Activated gamma-delta T cell (primary cell): Measurements from ENCODE around the gene PUS1.

Source experiments
- DNase-seq: peaks from one replicate; lab custom pipeline; 2025; lab: John Stamatoyannopoulos, UW

The PUS1 gene

DNA sequence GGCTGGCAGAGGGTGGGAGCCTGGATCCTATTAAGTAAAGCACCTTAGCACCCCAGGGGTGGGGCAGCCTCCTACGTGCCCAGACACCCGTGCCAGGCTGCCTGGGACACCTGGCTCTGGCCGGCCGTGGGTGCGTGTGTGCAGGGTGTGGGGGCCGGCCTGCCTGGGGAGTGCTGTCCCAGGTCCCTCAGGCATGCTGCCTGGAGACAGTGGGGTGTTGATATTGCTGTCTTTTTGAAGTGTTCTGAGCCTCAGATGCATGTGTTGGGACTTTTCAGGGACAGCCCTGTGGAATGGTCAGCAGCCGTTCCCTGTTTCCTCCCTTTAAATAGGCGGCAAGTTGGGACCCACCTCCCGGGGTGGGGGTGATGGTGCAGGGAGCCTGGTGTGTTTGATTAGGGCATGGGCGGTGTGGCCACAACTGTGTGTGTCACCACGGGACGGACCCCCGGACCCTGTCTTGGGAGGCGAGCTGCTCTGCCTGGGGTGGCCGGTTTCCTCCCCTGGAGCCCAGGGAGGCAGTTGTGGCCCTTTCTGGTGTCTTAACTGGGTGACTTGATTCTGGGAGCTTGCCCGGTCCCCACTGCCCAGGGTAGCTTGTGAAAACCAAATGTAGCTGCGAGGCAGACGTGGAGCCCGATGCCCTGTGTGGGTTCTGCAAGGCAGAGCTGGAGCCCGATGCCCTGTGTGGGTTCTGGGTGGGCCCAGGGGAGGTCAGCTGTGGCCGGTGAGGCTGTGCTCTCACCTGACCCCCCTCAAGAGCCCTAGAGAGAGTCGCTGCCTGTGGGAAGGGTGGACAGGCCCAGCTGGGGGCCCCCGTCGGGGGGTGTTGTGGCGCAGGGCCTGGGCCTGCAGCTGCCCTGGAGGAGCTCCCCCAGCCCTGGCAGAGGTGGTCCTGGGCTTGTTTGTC, 26.5 kb upstream of the PUS1 start:
- DNase-seq, result no peak

DNA sequence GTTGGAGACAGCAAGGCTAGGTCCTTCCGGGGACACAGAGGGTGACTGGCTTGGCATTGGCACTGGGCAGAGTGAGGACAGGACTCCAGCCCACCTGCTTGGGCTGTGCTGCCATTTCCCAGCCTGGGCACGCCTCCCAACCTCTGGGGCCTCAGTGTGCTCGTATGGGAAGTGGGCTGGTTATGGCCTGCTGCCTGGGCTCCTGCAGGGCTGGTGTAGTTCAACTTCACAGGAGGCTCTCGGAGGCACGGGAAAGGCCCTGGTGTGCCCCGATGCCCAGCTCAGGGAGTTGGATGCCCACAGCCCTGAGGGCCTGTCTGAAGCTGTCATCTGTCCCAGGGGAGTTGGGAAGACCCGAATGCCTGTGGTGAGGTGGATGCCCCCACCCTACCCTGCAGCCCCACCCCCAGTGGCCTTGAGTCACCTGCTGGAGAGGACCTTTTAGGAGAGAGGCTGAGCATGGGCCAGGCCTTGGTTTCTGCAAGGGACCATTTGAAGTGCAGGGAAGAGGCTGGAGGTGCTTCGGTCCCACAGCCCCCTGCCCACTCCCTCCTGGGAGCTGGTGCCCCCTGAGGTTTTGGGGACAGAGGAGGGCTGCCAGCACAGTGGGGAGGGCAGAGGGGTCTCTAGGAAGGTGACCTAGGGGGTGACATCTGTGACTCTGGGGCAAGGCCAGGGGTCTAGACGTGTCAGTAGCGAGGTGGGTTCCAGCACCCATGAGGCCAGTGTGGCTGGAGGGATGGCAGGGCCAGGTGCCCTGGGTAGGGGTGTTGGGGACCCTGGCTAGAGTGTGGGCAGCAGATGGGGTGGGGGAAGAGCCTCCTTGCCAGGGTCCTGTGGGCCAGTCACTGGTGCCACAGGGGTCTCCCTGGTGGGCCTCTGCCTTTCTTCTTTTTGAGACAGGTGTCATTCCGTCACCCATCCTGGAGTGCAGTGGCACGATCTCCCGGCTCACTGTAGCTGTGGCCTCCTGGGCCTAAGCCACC, 25.5 kb upstream of the PUS1 start:
- DNase-seq, result no peak

DNA sequence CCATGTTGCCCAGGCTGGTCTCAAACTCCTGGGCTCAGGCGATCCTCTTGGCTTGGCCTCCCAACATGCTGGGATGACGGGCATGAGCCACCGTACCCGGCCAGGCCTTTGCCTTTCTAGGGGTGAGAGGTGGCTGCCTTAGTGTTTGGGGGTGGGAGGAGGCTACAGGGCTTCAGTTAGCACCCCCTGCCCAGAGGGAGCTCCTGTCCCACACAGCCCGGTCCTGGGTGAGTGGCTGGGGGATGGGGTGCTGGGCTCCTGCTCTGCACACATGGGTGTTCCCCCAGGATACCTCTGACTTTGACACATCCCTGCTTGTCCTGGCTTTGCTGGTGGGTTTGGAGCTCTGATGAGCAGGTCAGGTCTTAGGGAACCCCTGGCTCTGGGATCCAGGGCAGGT, 24.7 kb upstream of the PUS1 start:
- DNase-seq, result no peak

DNA sequence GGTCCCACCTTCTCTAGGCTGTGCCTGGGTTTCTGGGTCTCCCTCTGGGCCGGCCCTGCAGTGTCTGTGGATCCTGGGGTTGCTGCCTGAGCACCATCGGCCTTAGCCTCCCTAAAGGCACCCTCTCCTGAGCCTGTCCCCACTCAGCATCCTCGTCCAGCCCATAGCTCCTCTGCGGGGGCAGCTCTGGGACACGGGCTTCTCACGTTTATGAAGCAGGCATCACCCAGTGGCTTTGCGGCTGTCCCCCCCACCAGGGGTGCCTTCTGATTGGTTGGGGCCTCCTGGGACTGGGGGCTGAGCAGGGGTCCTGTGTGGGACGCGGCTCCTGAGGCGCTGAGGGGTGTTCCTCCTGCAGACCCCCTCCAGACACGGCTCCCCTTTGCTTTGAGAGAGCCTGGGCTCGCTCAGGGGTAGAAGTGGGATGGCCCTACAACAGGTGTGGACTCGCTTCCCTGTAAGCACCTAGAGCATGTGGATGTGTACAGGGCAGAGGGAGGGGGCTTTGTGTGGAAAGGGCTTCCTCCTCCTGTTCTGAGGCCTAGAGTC, 23.9 kb upstream of the PUS1 start:
- DNase-seq, result no peak

DNA sequence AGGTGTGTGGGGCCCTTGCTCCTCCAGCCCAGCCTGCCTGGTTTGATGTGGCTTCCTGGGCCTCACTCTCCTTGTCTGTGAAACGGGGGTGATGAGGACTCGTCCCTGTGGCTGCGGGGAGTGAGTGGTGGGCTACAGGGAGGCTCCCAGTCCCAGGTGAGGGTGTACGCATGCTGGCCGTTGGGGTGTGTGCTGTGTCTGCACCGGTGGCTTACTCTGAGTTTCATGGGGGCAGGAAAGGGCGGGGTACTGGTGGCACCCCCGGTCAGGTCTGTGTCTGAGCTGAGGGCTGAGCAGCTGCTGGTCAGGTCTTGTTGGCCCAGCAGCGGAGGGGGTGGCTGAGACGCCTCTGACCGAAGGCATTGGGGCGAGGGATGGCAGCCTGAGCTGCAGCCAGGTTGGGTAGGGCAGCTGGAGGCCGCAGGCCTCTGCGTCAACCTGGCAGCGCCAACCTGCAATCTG, 23.4 kb upstream of the PUS1 start:
- DNase-seq, result no peak

DNA sequence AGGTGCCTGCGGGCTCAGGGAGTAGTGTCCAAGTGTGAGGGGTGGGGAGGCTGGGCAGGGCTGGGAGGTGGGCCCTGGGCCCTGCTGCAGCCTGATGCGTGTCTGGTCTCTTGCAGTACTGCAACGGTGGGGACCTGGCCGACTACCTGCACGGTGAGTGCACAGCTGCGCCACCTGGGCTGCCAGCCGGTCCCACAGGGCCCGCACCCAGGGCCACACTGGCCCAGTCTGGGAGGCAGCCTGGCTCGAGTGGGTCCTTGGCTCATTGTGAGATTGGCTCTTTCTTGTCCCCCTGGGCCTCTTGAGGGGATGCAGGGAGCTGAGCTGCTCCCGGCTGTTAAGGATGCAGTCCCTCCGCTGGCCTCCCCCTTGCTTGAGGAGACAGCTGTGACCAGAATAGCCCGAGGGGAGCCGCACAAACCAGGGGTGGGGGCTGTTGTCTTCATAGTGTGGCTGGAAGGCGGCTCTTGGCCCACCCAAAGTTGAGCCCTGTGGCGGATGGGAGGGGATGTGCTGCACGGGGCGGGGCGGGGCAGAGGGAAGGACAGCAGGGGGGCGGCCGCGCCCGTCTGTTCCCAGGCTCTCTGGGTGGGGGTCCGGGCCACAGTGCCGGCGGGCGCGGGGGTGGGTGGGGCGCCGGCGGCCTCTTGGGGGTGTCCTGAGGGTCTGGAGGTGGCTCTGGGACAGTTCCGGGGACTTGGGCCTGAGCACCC, 21.5 kb upstream of the PUS1 start:
- no peak for DNase-seq

DNA sequence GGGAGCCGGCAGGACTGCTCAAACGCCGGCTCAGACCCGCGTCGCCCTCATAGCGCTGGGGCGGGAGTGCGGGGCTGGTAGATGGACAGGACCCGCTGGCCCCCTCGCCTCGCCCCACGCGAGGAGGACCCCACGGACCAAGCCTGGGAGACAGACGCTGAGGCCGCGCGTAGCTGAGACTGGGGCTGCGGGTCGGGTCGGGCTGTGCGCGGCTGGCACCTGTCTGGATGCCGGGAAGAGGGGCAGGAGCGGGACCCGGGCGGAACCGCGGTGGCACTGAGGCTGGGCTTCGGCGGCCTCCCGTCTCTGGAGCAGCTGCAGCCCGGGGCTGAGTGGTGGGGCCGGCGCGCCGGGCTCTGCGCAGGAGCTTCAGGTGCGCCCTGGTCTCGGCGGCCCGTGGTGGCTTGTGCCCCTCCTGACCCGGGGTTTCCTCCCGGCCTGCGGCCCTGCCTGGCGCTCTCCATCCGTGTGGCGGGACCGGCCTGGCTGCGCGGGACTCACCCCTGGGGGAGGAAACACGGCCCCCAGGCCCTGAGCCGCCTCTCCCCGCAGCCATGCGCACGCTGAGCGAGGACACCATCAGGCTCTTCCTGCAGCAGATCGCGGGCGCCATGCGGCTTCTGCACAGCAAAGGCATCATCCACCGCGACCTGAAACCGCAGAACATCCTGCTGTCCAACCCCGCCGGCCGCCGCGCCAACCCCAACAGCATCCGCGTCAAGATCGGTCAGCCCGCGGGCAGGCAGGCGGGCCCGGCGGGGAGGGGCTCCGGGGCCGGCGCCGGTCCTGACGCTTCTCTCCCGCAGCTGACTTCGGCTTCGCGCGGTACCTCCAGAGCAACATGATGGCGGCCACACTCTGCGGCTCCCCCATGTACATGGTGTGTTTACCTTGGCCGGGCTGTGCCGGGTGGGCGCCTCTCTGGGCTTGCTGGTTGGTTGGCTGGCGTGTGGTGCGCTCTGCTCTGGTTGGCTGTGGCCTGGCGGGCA, 20.7 kb upstream of the PUS1 start:
- no peak for DNase-seq

DNA sequence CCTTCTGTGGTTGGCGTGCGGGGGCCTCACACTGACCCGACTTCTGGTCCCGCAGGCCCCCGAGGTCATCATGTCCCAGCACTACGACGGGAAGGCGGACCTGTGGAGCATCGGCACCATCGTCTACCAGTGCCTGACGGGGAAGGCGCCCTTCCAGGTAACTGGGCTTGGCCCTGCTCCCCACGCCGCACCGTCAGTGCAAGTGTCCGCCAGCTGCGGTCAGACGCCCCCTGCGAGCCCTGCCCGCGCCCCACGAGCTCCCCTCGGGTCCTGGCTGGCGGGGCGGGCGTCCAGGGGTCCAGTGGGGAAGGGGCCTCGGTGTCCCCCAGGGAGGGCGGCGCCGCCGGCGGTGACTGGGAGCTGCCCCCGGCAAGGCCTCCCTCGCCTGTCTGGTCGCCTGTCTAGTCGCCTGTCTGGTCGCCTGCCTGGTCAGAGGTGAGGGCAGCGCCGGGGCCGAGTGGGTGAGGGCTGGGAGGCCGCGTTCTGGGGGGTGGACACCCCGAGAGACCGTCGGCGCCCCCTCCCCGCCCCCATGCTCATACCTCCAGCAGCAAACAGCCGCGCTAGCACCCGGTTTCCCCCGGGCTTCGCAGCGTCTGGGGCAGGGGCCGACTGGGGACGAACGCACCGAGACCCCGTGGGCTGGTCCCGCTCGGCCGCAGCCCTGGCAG, 19.9 kb upstream of the PUS1 start:
- no peak for DNase-seq

DNA sequence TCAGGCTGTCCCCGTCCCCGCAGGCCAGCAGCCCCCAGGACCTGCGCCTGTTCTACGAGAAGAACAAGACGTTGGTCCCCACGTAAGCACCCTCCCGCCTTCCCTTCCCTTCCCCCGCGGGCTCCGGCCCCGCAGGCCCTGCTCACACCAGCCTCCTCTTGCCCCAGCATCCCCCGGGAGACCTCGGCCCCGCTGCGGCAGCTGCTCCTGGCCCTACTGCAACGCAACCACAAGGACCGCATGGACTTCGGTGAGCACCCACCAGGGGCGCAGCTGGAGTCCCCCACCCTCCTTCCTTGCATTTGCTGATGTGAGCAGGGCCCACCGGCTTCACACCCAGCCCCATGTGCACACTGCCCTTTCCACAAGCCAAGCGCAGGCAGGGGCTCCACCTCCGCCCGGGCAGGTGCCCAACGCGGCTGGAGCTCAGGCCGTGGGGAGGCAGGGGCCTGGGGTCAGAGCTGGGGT, 19.3 kb upstream of the PUS1 start:
- no peak for DNase-seq

DNA sequence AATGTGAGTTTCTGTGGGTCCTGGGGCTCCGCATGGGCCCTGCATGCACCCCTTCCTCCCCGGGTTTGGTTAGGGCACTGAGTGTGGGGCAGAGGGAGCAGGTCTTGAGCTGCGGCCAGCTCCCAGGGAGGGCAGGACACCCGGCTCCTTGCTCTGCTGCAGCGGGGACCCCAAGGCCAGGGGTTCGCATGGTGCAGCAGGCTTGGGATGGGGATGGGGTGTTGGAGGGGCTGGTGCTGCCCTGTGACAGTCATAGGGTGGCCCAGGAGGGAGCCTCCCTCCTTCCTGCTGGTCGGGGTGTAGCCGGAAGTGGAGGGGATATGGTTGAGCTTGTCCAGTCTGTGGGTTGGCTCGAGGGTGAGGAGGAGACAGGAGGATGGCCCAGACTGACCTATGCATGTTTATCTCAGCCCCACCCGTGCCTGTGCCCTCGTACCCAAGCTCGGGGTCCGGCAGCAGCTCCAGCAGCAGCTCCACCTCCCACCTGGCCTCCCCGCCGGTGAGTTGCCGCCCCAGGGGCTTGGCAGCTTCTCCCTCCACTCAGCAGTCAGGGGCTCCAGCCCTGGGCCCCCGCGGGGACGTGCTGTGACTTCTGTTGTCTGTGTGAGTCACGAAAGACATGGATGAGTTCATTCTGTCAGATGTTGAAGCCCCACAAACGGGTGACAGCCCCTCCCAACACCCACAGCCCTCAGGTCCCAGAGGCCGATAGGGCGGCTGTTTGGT, 18.6 kb upstream of the PUS1 start:
- no peak for DNase-seq

DNA sequence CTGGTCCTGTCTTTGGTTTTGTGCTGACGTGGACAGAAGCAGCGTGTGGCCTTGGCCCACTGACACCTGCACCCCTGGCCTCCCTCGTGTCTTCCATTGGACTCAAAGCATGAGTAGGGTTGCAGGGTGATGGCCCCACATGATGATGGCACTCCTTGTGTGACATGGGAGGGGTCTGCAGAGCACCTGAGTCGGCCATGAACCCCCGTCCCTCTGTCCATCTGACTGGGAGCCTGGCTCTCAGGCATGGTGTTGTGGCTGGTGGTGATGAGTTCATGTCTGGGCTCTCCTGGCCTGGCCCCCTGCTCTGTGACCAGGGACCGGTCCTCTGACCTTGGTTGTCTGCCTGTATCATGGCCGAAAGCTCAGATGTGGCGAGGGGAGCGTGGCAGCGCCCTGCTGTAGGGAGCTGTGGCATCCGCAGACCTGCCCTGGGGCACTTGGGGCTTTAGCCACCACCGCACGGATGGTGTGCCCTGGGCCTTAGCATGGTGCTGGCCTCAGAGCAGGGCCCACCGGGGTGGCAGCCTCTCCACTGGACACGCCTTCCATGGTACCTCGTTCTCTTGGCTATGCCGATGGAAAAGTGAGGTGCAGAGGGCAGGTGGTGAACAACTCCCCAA, 17.9 kb upstream of the PUS1 start:
- no peak for DNase-seq

DNA sequence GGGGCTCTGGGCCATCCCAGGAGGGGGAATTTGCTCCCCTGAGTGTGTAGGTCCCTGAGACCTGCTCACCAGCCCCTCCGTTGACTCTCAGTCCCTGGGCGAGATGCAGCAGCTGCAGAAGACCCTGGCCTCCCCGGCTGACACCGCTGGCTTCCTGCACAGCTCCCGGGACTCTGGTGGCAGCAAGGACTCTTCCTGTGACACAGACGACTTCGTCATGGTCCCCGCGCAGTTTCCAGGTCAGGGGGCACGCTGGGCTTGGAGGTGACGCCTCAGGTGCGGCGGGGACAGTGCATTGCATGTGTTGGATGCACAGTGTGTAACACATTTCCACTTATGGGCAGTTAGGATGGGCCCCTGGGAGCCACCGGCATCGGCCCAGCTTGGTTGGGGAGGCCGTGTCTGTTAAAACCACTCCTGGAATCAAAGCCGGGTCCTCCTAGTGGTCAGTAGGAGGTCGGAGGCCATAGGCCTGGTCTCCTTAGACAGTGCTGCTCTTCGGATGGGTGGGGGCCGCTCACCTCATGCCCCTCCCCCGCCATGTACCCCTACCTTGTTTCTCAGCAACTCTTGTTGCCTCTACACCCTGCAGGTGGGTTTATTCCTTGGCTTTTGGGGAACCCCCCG, 17.1 kb upstream of the PUS1 start:
- no peak for DNase-seq

DNA sequence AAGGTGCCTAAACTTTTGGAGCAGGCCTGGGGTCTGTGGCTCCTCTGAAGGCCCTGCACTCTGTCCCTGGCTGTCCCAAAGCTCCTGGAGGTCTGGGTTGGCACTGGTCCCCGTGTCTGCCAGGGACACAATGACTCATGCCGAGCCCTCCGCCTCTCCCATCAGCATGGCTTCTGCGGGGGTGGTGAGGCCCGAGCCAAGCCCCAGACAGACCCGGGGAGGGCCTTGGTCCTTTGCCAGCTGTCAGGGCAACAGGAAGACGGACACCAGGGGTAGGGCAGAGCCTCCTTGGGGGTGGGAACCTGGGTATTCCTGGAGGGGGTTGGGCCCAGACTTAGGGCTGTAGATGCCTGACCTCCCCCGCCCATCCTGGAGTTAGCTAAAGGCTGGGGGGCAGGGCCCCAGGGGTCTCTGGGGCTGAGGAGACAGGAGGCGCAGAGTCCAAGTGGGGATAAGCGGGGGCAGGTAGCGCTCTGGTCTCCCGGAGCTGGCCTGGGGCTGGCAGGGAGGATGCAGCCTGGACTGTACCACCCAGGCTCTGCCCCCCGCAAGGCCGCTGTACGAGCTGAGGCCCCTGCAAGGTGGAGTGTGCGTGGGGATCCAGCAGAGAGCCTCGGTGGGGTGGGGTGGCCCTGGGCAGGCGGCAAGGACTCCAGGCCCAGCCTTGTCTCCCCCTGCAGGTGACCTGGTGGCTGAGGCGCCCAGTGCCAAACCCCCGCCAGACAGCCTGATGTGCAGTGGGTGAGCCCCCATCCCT, 16.4 kb upstream of the PUS1 start:
- no peak for DNase-seq

DNA sequence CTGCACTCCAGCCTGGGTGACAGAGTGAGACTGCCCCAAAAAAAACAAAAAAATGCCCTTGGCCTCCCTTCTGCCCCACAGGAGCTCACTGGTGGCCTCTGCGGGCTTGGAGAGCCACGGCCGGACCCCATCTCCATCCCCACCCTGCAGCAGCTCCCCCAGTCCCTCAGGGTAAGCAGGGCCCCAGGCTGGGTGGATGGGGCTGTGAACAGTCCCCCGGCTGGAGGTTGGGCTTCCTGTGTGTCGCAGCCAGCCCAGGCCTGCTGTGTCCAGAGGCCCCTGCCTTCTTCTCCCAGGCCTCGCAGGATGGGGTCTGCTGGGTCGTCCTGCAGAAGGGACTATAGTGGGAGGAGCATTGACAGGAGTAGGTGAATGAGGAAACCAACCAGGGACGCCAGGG, 15.4 kb upstream of the PUS1 start:
- no peak for DNase-seq

DNA sequence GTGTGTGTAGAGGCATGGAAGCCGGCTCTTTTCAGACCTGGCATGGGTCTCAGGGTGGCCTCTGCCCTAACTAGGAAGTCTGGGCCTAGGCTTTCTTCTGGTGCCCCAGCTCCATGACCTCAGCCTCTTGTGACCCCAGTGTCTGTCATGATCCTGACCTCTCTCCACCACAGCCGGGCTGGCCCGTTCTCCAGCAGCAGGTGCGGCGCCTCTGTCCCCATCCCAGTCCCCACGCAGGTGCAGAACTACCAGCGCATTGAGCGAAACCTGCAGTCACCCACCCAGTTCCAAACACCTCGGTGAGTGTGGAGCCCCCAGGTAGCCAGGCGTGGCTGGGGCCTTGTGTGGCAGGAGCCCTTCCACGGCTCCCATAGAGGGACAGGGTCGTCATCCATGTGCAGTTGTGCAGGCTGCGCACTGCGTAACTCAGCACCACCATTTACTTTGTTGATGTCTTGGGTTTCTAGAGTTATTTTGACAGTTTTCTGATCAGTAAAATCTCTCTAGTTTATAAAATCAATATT, 14.8 kb upstream of the PUS1 start:
- DNase-seq, result no peak

DNA sequence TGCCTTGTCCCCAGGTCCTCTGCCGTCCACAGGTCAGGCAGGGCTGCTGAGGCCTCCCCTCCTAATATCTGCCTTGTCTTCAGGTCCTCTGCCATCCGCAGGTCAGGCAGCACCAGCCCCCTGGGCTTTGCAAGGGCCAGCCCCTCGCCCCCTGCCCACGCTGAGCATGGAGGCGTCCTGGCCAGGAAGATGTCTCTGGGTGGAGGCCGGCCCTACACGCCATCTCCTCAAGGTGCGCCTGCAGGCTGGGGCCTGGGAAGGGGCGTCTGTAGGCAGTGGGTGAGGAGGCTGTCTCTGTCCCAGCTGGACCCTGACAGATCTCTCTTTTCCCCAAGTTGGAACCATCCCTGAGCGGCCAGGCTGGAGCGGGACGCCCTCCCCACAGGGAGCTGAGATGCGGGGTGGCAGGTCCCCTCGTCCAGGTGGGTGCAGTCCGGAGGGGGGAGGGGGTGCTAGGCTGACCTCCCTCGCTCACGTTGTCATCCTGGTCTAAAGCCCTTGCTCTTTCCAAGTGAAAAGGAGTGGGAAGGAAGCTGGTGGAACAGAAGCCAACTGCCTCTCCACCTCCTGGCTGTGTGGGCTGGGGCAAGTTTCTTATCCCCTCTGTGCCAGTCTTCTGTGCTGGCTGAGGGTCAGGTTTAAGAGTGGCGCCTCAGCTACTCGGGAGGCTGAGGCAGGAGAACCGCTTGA, 13.9 kb upstream of the PUS1 start:
- no peak for DNase-seq

DNA sequence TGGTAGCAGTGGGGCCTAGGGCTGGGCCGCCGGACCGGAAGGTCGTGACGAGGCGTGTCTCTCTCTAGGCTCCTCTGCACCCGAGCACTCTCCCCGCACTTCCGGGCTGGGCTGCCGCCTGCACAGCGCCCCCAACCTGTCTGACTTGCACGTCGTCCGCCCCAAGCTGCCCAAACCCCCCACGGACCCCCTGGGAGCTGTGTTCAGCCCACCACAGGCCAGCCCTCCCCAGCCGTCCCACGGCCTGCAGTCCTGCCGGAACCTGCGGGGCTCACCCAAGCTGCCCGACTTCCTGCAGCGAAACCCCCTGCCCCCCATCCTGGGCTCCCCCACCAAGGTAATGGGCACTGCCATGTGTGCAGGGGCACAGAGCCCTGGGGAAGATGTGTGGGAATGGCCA, 13.3 kb upstream of the PUS1 start:
- no peak for DNase-seq
